ENCODE measurements around the gene PDE11A.
A peak's percentile ranks its signal among the peaks of the same experiment; 100 is the strongest.

Gene PDE11A

GRCh38 chr2:177778472-177778871 is 294.1 kb downstream of the PDE11A start:
- no peak overlapping the region for H3K4me3 ChIP-seq (ENCODE audit: control insufficient read depth, low read depth, low read length)
- TF ChIP-seq CTCF (IDR thresholded peaks at IDR 0.05; ENCODE audit: control insufficient read depth, insufficient read depth, low read depth, low read length, missing control alignments), result no peak
- DNase-seq (ENCODE audit: low read depth), result no peak

GRCh38 chr2:177772529-177772928 is 300.0 kb downstream of the PDE11A start:
- peak; percentile 45 for TF ChIP-seq CTCF (IDR thresholded peaks at IDR 0.05; ENCODE audit: control insufficient read depth, insufficient read depth, low read depth, low read length, missing control alignments)
- no peak for DNase-seq (ENCODE audit: low read depth)
- no peak overlapping the region for H3K4me3 ChIP-seq (ENCODE audit: control insufficient read depth, low read depth, low read length)

- TF ChIP-seq CTCF (IDR thresholded peaks at IDR 0.05; ENCODE audit: control insufficient read depth, insufficient read depth, low read depth, low read length, missing control alignments), result no peak
- DNase-seq (ENCODE audit: low read depth), result no peak
- no peak overlapping the region for H3K4me3 ChIP-seq (ENCODE audit: control insufficient read depth, low read depth, low read length)
These were observed 301.4 kb downstream of the PDE11A start for GRCh38 chr2:177771191-177771590.

- TF ChIP-seq CTCF (IDR thresholded peaks at IDR 0.05; ENCODE audit: control insufficient read depth, insufficient read depth, low read depth, low read length, missing control alignments), result no peak
- DNase-seq (ENCODE audit: low read depth), result no peak
- H3K4me3 ChIP-seq (ENCODE audit: control insufficient read depth, low read depth, low read length), result no peak overlapping the region
These were observed 304.8 kb downstream of the PDE11A start for GRCh38 chr2:177767768-177768167.

DNA sequence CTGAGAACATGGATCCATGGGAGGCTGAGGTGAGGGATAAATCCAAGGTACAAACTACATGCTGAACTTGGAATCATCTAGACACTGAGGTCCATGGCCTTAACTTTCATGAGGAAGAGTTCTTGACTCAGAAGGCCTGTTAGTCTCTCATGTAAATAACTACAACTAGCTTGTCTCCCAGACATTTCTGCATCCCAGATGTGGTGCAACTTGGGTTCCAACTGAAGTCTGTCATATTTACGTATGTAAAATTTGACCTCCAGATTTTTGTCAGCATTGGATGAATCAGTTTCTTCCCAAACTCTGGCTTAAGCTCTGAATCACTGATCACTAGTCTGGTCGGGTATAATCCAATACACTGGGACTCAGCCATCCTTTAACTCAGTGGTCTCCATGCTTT is 306.9 kb downstream of the PDE11A start:
- no peak for TF ChIP-seq CTCF (IDR thresholded peaks at IDR 0.05; ENCODE audit: control insufficient read depth, insufficient read depth, low read depth, low read length, missing control alignments)
- H3K4me3 ChIP-seq (ENCODE audit: control insufficient read depth, low read depth, low read length), result no peak overlapping the region
- DNase-seq (ENCODE audit: low read depth), result no peak

- H3K4me3 ChIP-seq (ENCODE audit: control insufficient read depth, low read depth, low read length), result no peak overlapping the region
- TF ChIP-seq CTCF (IDR thresholded peaks at IDR 0.05; ENCODE audit: control insufficient read depth, insufficient read depth, low read depth, low read length, missing control alignments), result peak; percentile 88
- no peak for DNase-seq (ENCODE audit: low read depth)
These were observed 308.9 kb downstream of the PDE11A start for GRCh38 chr2:177763531-177764265.

All from AG09309 (cell line).